Sigmoid colon (tissue), 7 donors: ENCODE data around the gene TBC1D9B. TPM values are rescaled to one million over a fixed set of nuclear protein-coding genes. Genes with fewer than 3 reads are reported as not detected.
A peak's percentile ranks its signal among the peaks of the same experiment; 100 is the strongest.

ENCODE experiments used
- DNase-seq: peaks from one replicate; pipeline ENCODE4 v3.0.0-alpha.2; 2019
- H3K27ac ChIP-seq, 4 donors: fragments of 200-600 bp; sonication (generic); one replicate each; pipeline ENCODE4 v1.5.1; 2016 to 2019; ENCODE audit warnings: mild to moderate bottlenecking in 1 of 4
- H3K27me3 ChIP-seq, 3 donors: fragments of 200-600 bp; sonication (generic); one replicate each; pipeline ENCODE4 v1.5.1; 2019; ENCODE audit warnings: mild to moderate bottlenecking in 1 of 3
- H3K36me3 ChIP-seq, 4 donors: fragments of 200-600 bp; sonication (generic); one replicate each; pipeline ENCODE4 v1.5.1; 2016 to 2019
- H3K4me1 ChIP-seq, 4 donors: fragments of 200-600 bp; sonication (generic); one replicate each; pipeline ENCODE4 v1.5.1; 2017 to 2019
- H3K4me3 ChIP-seq, 4 donors: fragments of 200-600 bp; sonication (generic); one replicate each; pipeline ENCODE4 v1.5.1; 2017 to 2019; ENCODE audit warnings: mild to moderate bottlenecking in 2 of 4, moderate library complexity in 1 of 4
- H3K9me3 ChIP-seq, 4 donors: fragments of 200-600 bp in 3 of 4; sonication (generic) in 3 of 4; one replicate each; pipeline versions ENCODE4 v1.5.1 to v1.6.1; 2013 to 2019
- EP300 ChIP-seq, 4 donors: sonication (generic); formaldehyde crosslinking; IDR thresholded peaks; one replicate each; pipeline ENCODE4 v1.6.1; 2017; ENCODE audit warnings: antibody characterized with exemption in 4 of 4
- POLR2A ChIP-seq, 2 donors: fragments of 450-650 bp; IDR thresholded peaks; one replicate each; pipeline ENCODE4 v1.6.1; 2016; ENCODE audit warnings: antibody characterized with exemption in 2 of 2, mild to moderate bottlenecking in 2 of 2, moderate library complexity in 2 of 2
- POLR2AphosphoS5 ChIP-seq, 4 donors: sonication (generic); formaldehyde crosslinking; IDR thresholded peaks; one replicate each; pipeline ENCODE4 v1.6.1; 2017; ENCODE audit warnings: antibody characterized with exemption in 4 of 4
- WGBS, 2 donors: extraction: QIAGEN DNeasy Blood & Tissue Kit; methylation state at CpG; one replicate each; pipeline ENCODE4 v1.1.7; 2013; 5-methylcytosine and 5-hydroxymethylcytosine counted together
- intact Hi-C: fragments of 100-400 bp; cut with DNase I; formaldehyde crosslinking; loops from one replicate; pipeline ENCODE4 v1.15.1; 2023
- polyA plus RNA-seq, 3 donors: library from polyadenylated mRNA; stranded (reverse); fragments of 200-250 nt; gene quantifications; one replicate each; pipeline ENCODE4 v1.2.3, GENCODE V29; 2013
- total RNA-seq, 4 donors: library from RNA; depleted of rRNA; stranded (reverse); fragments of >200 nt; gene quantifications; one replicate each; pipeline ENCODE4 v1.1.0, GENCODE V29; 2016
- TF ChIP-seq, protein P1 (sequence below), 4 experiments: fragments of 450-650 bp in 3 of 4; fragments of 200-600 bp in 1 of 4; IDR thresholded peaks; one replicate each; pipeline ENCODE4 v1.5.1; 2016 to 2019; ENCODE audit warnings: antibody characterized with exemption in 4 of 4, mild to moderate bottlenecking in 3 of 4, moderate library complexity in 2 of 4
- donor health status: healthy with polysubstance abuse.
- donor health status: Bipolar disorder and iron deficiency.
- donor health status: healthy.

Gene TBC1D9B
- total and polyA plus RNA-seq, 7 donors = 35.4 to 1,545 (median 291) TPM

DNA sequence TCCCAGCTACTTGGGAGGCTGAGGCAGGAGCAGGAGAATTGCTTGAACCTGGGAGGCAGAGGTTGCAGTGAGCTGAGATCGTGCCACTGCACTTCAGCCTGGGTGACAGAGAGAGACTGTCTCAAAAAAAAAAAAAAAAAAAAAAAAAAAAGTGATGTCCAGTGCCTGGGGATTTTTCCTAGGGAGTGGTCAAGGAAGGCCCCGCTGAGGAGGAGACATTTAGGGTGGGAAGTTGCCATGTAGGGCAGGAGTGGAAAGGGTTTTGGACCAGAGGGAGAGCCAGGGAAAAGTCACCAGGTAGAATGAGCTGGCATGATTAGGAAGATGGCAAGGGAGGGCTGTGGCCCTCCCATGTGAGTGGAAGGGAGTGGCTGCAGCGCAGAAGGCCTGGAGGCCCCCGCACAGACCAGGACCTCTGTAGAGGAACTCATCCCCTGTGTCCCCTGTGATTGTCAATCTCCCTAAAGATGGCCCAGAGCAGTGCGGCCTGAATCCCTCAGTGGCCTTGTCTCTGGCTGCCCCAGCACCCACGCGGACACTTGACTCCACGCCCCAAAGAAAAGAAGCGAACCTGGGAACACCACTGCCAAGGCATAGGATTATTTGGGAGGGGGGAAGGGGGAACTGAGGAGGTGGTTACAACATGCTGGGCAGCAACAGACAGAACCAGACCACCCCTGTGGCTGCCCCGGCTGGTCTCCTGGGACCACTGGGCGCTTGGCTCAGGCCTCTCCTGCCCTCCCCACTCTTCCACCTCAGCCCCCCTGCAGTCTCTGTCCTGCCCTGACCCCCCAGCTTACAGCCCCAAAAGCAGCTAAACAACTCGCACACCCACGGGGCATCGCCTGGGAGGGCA, 89.6 kb downstream of the TBC1D9B start:
- Histone ChIP-seq H3K9me3 (no peaks in the 10 kb centered on the region), H3K27ac (peak overlapping the region; percentile 97 to 100 (median 99)), H3K4me1 (peaks cover 0 to 56% (median 52%) of the 10 kb centered on the region in 4 donors), H3K36me3 (peaks cover 0 to 11% (median 0%) of the 10 kb centered on the region in 4 donors), H3K27me3 (no peaks in the 10 kb centered on the region), H3K4me3 (peak overlapping the region; percentile 68 to 99 (median 97))
- 30 to 67% methylated on average over 14 of the region's 14 CpGs for WGBS, 2 donors
- intact Hi-C loops = no loop called here
- TF ChIP-seq POLR2A (IDR thresholded peaks at IDR 0.05) (no peak), EP300 (IDR thresholded peaks at IDR 0.05) (no peak), POLR2AphosphoS5 (IDR thresholded peaks at IDR 0.05) (no peak)
- TF ChIP-seq, protein P1, sequence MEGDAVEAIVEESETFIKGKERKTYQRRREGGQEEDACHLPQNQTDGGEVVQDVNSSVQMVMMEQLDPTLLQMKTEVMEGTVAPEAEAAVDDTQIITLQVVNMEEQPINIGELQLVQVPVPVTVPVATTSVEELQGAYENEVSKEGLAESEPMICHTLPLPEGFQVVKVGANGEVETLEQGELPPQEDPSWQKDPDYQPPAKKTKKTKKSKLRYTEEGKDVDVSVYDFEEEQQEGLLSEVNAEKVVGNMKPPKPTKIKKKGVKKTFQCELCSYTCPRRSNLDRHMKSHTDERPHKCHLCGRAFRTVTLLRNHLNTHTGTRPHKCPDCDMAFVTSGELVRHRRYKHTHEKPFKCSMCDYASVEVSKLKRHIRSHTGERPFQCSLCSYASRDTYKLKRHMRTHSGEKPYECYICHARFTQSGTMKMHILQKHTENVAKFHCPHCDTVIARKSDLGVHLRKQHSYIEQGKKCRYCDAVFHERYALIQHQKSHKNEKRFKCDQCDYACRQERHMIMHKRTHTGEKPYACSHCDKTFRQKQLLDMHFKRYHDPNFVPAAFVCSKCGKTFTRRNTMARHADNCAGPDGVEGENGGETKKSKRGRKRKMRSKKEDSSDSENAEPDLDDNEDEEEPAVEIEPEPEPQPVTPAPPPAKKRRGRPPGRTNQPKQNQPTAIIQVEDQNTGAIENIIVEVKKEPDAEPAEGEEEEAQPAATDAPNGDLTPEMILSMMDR (IDR thresholded peaks at IDR 0.05) = no peak
- no peak for DNase-seq

GRCh38 chr5:179817470-179817840, 90.2 kb downstream of the TBC1D9B start:
- Histone ChIP-seq H3K4me3 (peak overlapping the region; percentile 35 to 74 (median 58)), H3K9me3 (no peaks in the 10 kb centered on the region), H3K27me3 (no peaks in the 10 kb centered on the region), H3K4me1 (peaks cover 0 to 49% (median 46%) of the 10 kb centered on the region in 4 donors), H3K36me3 (peaks cover 0 to 11% (median 0%) of the 10 kb centered on the region in 4 donors), H3K27ac (peak overlapping the region; percentile 97 to 100 (median 99))
- no peak for DNase-seq
- intact Hi-C loops = no loop called here
- 73 to 87% methylated on average over 8 of the region's 8 CpGs for WGBS, 2 donors
- TF ChIP-seq, protein P1 (IDR thresholded peaks at IDR 0.05) = peak in 1 of 4 experiments; percentile 4
- TF ChIP-seq POLR2AphosphoS5 (IDR thresholded peaks at IDR 0.05) (no peak), EP300 (IDR thresholded peaks at IDR 0.05) (no peak), POLR2A (IDR thresholded peaks at IDR 0.05) (no peak)

GRCh38 chr5:179816796-179817469, 90.8 kb downstream of the TBC1D9B start:
- intact Hi-C loops = no loop called here
- H3K27ac ChIP-seq = peak overlapping the region; percentile 97 to 100 (median 99)

DNA sequence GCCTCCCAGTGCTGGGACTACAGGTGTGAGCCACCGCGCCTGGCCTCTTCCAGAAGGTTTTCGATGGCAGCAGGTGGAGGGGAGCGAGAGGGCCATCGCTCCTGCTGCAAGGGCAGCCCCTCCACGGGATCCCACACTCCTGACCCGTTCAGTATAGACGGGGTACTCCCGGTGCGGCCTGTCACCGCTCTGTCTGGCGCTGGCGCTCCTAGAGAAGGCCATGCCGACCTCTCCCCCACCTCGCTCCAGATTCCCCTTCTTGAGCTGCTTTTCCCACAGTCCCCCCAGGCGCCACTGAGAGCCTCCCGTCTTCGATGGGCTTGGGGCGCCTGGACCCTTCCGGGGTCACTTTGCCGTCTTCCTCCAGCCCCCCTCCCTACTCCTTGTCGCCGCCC, 91.3 kb downstream of the TBC1D9B start:
- H3K27me3 ChIP-seq = no peaks in the 10 kb centered on the region
- peaks cover 0 to 42% (median 39%) of the 10 kb centered on the region in 4 donors for H3K4me1 ChIP-seq
- TF ChIP-seq POLR2A (IDR thresholded peaks at IDR 0.05) (no peak), POLR2AphosphoS5 (IDR thresholded peaks at IDR 0.05) (no peak), EP300 (IDR thresholded peaks at IDR 0.05) (no peak)
- TF ChIP-seq, protein P1 (IDR thresholded peaks at IDR 0.05) = no peak
- H3K9me3 ChIP-seq = no peaks in the 10 kb centered on the region
- DNase-seq = no peak
- 65 to 72% methylated on average over 23 of the region's 23 CpGs for WGBS, 2 donors
- peak overlapping the region; percentile 97 to 100 (median 99) for H3K27ac ChIP-seq
- peaks cover 0 to 14% (median 0%) of the 10 kb centered on the region in 4 donors for H3K36me3 ChIP-seq
- peak overlapping the region; percentile 35 to 74 (median 58) for H3K4me3 ChIP-seq
- intact Hi-C loops = no loop called here

More at GRCh38 chr5:179816796-179817469, 90.8 kb downstream of the TBC1D9B start:
- no peak for DNase-seq
- TF ChIP-seq POLR2A (IDR thresholded peaks at IDR 0.05) (no peak), EP300 (IDR thresholded peaks at IDR 0.05) (no peak), POLR2AphosphoS5 (IDR thresholded peaks at IDR 0.05) (peak in 3 of 4 donors; percentile 16 to 40 (median 24))
- TF ChIP-seq, protein P1 (IDR thresholded peaks at IDR 0.05) = peak in 1 of 4 experiments; percentile 12
- Histone ChIP-seq H3K4me1 (peaks cover 0 to 44% (median 40%) of the 10 kb centered on the region in 4 donors), H3K36me3 (peaks cover 0 to 14% (median 0%) of the 10 kb centered on the region in 4 donors), H3K27me3 (no peaks in the 10 kb centered on the region), H3K4me3 (peak overlapping the region; percentile 35 to 74 (median 58)), H3K9me3 (no peaks in the 10 kb centered on the region)
- WGBS, 2 donors = 2% methylated on average over 72 of the region's 72 CpGs
